GM12878 (cell line): Measurements from ENCODE around the gene METRNL. TPM values are rescaled to one million over a fixed set of nuclear protein-coding genes. Genes with fewer than 3 reads are reported as not detected.

Experiments used
- ATF3 ChIP-seq: IDR thresholded peaks from 2 replicates; pipeline ENCODE4 v1.6.1; 2011; ENCODE audit warnings: low read depth, mild to moderate bottlenecking, low read length, moderate library complexity, borderline replicate concordance; ENCODE audit errors: extremely low read depth
- MTA3 ChIP-seq: IDR thresholded peaks from 2 replicates; pipeline ENCODE4 v1.6.1; 2012; ENCODE audit warnings: low read length, inconsistent platforms, borderline replicate concordance
- MYB ChIP-seq: fragments of 150-350 bp; IDR thresholded peaks from 2 replicates; pipeline ENCODE4 v1.6.1; 2014; ENCODE audit warnings: mild to moderate bottlenecking, low read depth, low read length, borderline replicate concordance
- PAX8 ChIP-seq: fragments of 450-650 bp; IDR thresholded peaks from 2 replicates; pipeline ENCODE4 v1.6.1; 2017; ENCODE audit warnings: mild to moderate bottlenecking, moderate library complexity
- SMAD1 ChIP-seq: fragments of 450-650 bp; IDR thresholded peaks from 2 replicates; pipeline ENCODE4 v1.6.1; 2018; ENCODE audit warnings: mild to moderate bottlenecking, low read depth; ENCODE audit not compliant: partially characterized antibody
- SPI1 ChIP-seq: IDR thresholded peaks from 2 replicates; pipeline ENCODE4 v1.6.1; 2011; ENCODE audit warnings: low read depth, mild to moderate bottlenecking, low read length, moderate library complexity, borderline replicate concordance; ENCODE audit not compliant: insufficient read depth
- TBL1XR1 ChIP-seq: IDR thresholded peaks from 2 replicates; pipeline ENCODE4 v1.6.1; 2012; ENCODE audit warnings: low read depth, low read length, improper control_type of control experiment
- ZNF274 ChIP-seq: IDR thresholded peaks from one replicate; pipeline ENCODE4 v1.8.0; 2011; ENCODE audit not compliant: insufficient read length, insufficient read depth
- ZNF384 ChIP-seq: IDR thresholded peaks from 2 replicates; pipeline ENCODE4 v1.6.1; 2012; ENCODE audit warnings: low read depth, mild to moderate bottlenecking, low read length, improper control_type of control experiment, borderline replicate concordance
- polyA plus RNA-seq, 11 experiments: library from polyadenylated mRNA; depleted of rRNA in 4 of 11; unstranded in 6 of 11; stranded (reverse) in 5 of 11; fragments of >200 nt; fragmentation: Nextera tagmentation in 4 of 11; fragmentation: Illumina TruSeq in 1 of 11; extraction: Ambion mirVana in 4 of 11; extraction: Trizol in 1 of 11; gene quantifications; 1 replicate in 1 of 11; 2 replicates in 10 of 11; pipeline versions ENCODE4 v1.2.1 to v1.2.3, GENCODE V29; 2011 to 2016; ENCODE audit warnings: inconsistent platforms in 2 of 11, missing spikeins in 2 of 11, low read depth in 1 of 11
- total RNA-seq, 4 experiments: library from RNA; depleted of rRNA in 3 of 4; stranded (reverse); fragments of >200 nt in 3 of 4; fragmentation: Illumina TruSeq in 1 of 4; extraction: Trizol in 1 of 4; gene quantifications; 2 replicates each; pipeline versions ENCODE4 v1.2.1 to v1.2.3, GENCODE V29; 2013 to 2021
- TF ChIP-seq, protein P1 (sequence below): IDR thresholded peaks from 2 replicates; pipeline ENCODE4 v1.6.1; 2012; ENCODE audit warnings: mild to moderate bottlenecking, low read depth, low read length
- TF ChIP-seq, protein P2 (sequence below), 3 experiments: IDR thresholded peaks in 2 of 3; conservative IDR thresholded peaks in 1 of 3; 2 replicates each; pipeline ENCODE4 v1.5.1; 2011; ENCODE audit warnings: low read depth in 3 of 3, low read length in 3 of 3, mild to moderate bottlenecking in 3 of 3, control low read depth in 2 of 3, moderate library complexity in 2 of 3, inconsistent platforms in 1 of 3, mixed read lengths in 1 of 3; ENCODE audit not compliant: control insufficient read depth in 2 of 3, insufficient read depth in 1 of 3; ENCODE audit errors: extremely low read depth in 1 of 3

METRNL gene
- total and polyA plus RNA-seq, 10 of the 15 experiments (the other 5 are each of a cell fraction or from before 2014, with no cell fraction given): 0.05 to 3.7 (median 0.48) TPM; not detected in 2

DNA sequence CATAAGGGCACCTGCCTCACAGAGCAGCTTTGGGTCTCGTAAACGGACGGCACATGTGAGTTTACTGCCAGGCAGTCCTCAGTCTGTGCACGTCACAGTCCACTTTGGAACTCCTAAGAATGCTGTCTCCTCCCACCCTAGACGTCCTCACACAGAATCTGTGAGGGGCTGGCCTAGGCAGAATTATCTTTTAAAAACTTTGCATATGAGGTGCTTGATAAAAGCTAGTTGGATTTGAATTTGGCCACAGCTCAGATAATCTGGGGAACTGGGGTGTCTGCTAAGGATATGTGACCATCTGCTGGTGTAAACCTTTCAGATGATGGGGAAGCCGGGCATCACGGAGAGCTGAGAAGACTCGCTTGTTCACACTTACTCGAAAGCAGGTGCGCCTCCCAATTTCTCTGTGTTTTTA lies 64.4 kb downstream of the METRNL start (continued):
- TF ChIP-seq, protein P1, sequence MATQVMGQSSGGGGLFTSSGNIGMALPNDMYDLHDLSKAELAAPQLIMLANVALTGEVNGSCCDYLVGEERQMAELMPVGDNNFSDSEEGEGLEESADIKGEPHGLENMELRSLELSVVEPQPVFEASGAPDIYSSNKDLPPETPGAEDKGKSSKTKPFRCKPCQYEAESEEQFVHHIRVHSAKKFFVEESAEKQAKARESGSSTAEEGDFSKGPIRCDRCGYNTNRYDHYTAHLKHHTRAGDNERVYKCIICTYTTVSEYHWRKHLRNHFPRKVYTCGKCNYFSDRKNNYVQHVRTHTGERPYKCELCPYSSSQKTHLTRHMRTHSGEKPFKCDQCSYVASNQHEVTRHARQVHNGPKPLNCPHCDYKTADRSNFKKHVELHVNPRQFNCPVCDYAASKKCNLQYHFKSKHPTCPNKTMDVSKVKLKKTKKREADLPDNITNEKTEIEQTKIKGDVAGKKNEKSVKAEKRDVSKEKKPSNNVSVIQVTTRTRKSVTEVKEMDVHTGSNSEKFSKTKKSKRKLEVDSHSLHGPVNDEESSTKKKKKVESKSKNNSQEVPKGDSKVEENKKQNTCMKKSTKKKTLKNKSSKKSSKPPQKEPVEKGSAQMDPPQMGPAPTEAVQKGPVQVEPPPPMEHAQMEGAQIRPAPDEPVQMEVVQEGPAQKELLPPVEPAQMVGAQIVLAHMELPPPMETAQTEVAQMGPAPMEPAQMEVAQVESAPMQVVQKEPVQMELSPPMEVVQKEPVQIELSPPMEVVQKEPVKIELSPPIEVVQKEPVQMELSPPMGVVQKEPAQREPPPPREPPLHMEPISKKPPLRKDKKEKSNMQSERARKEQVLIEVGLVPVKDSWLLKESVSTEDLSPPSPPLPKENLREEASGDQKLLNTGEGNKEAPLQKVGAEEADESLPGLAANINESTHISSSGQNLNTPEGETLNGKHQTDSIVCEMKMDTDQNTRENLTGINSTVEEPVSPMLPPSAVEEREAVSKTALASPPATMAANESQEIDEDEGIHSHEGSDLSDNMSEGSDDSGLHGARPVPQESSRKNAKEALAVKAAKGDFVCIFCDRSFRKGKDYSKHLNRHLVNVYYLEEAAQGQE: no peak
- TF ChIP-seq ZNF274 (no peak), MTA3 (no peak), MYB (no peak), SPI1 (no peak), ZNF384 (no peak), TBL1XR1 (no peak), PAX8 (no peak), ATF3 (no peak), SMAD1 (no peak)
- TF ChIP-seq, protein P2, sequence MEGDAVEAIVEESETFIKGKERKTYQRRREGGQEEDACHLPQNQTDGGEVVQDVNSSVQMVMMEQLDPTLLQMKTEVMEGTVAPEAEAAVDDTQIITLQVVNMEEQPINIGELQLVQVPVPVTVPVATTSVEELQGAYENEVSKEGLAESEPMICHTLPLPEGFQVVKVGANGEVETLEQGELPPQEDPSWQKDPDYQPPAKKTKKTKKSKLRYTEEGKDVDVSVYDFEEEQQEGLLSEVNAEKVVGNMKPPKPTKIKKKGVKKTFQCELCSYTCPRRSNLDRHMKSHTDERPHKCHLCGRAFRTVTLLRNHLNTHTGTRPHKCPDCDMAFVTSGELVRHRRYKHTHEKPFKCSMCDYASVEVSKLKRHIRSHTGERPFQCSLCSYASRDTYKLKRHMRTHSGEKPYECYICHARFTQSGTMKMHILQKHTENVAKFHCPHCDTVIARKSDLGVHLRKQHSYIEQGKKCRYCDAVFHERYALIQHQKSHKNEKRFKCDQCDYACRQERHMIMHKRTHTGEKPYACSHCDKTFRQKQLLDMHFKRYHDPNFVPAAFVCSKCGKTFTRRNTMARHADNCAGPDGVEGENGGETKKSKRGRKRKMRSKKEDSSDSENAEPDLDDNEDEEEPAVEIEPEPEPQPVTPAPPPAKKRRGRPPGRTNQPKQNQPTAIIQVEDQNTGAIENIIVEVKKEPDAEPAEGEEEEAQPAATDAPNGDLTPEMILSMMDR (IDR thresholded peaks at IDR 0.05 in 2 of 3, conservative IDR thresholded peaks at IDR 0.05 in 1 of 3; ENCODE audit: control insufficient read depth in 2 of 3, extremely low read depth in 1 of 3, insufficient read depth in 1 of 3, low read depth in 3 of 3, low read length in 3 of 3): no peak

Other genes with a start within 250 kb of the METRNL start
- not detected in 2 replicates for gene ZNF750, start 239.6 kb upstream of the METRNL start, total RNA-seq (2014; rRNA removed)
- not detected in 2 replicates for gene ZNF750, start 239.6 kb upstream of the METRNL start, total RNA-seq (2014; rRNA removed; fragmentation: Illumina TruSeq; extraction: Trizol)
- not detected in 2 replicates for gene ZNF750, start 239.6 kb upstream of the METRNL start, total RNA-seq (2021)
- gene ZNF750, start 239.6 kb upstream of the METRNL start, polyA plus RNA-seq (2011; rRNA removed): not detected in 2 replicates
- gene ZNF750, start 239.6 kb upstream of the METRNL start, polyA plus RNA-seq (2014; fragmentation: Illumina TruSeq; extraction: Trizol): not detected in 2 replicates
- gene ZNF750, start 239.6 kb upstream of the METRNL start, polyA plus RNA-seq (2014; fragmentation: Nextera tagmentation; extraction: Ambion mirVana): not detected
- gene ZNF750, start 239.6 kb upstream of the METRNL start, polyA plus RNA-seq (2014; rRNA removed): not detected in 2 replicates
- gene ZNF750, start 239.6 kb upstream of the METRNL start, polyA plus RNA-seq (2016; fragmentation: Nextera tagmentation; extraction: Ambion mirVana): under 1 TPM in 1 of 2 experiments, not detected in 1; 0.06 TPM